ENCODE data around the gene MPIG6B.

MPIG6B gene

DNA sequence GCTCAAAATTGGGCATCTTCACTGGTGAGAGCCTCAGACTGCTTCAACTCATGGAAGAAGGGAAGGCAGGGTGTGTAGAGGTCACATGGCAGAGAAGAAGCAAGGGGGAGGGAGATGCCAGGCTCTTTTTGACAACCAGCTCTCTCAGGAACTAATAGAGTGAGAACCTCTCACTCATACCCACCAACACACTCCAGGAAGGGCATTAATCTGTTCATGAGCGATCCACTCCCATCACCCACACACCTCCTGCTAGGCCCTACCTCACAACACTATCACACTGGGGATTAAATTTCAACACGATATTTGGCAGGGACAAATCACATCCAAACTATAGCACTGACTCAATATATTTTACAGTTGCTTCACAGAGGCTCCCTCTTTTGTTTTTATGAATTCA lies 18.6 kb downstream of the MPIG6B start:
- TF ChIP-seq, protein P1, sequence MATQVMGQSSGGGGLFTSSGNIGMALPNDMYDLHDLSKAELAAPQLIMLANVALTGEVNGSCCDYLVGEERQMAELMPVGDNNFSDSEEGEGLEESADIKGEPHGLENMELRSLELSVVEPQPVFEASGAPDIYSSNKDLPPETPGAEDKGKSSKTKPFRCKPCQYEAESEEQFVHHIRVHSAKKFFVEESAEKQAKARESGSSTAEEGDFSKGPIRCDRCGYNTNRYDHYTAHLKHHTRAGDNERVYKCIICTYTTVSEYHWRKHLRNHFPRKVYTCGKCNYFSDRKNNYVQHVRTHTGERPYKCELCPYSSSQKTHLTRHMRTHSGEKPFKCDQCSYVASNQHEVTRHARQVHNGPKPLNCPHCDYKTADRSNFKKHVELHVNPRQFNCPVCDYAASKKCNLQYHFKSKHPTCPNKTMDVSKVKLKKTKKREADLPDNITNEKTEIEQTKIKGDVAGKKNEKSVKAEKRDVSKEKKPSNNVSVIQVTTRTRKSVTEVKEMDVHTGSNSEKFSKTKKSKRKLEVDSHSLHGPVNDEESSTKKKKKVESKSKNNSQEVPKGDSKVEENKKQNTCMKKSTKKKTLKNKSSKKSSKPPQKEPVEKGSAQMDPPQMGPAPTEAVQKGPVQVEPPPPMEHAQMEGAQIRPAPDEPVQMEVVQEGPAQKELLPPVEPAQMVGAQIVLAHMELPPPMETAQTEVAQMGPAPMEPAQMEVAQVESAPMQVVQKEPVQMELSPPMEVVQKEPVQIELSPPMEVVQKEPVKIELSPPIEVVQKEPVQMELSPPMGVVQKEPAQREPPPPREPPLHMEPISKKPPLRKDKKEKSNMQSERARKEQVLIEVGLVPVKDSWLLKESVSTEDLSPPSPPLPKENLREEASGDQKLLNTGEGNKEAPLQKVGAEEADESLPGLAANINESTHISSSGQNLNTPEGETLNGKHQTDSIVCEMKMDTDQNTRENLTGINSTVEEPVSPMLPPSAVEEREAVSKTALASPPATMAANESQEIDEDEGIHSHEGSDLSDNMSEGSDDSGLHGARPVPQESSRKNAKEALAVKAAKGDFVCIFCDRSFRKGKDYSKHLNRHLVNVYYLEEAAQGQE (IDR thresholded peaks at IDR 0.05; ENCODE audit: low read depth): no peak
- TF ChIP-seq CEBPB (IDR thresholded peaks at IDR 0.05) (no peak), NFIC (IDR thresholded peaks at IDR 0.05) (no peak)
- TF ChIP-seq, protein P2, sequence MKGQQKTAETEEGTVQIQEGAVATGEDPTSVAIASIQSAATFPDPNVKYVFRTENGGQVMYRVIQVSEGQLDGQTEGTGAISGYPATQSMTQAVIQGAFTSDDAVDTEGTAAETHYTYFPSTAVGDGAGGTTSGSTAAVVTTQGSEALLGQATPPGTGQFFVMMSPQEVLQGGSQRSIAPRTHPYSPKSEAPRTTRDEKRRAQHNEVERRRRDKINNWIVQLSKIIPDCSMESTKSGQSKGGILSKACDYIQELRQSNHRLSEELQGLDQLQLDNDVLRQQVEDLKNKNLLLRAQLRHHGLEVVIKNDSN (IDR thresholded peaks at IDR 0.05): no peak

DNA sequence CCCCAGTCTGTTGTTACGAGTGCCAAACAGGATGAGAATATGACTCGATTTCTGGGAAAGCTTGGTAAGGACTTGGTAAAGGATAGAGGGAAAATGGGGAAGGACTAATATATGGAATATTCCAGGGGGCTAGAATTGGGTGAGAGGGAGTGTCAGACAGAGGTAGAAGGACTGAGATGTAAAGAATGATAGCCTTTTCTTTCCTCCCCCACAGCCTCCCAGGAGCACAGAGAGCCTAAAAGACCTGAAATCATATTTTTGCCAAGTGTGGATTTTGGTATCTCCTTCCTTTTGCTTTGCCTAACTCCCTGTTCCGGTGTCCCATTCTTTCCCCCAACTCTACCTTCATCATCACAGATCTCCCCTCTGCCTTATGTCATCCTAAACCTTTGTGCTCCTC lies 19.7 kb downstream of the MPIG6B start:
- TF ChIP-seq TAF1 (IDR thresholded peaks at IDR 0.05; ENCODE audit: low read depth) (no peak), CREB1 (IDR thresholded peaks at IDR 0.05; ENCODE audit: low read depth) (no peak), EGR1 (IDR thresholded peaks at IDR 0.05) (no peak)
- TF ChIP-seq, protein P1 (IDR thresholded peaks at IDR 0.05; ENCODE audit: low read depth): no peak

DNA sequence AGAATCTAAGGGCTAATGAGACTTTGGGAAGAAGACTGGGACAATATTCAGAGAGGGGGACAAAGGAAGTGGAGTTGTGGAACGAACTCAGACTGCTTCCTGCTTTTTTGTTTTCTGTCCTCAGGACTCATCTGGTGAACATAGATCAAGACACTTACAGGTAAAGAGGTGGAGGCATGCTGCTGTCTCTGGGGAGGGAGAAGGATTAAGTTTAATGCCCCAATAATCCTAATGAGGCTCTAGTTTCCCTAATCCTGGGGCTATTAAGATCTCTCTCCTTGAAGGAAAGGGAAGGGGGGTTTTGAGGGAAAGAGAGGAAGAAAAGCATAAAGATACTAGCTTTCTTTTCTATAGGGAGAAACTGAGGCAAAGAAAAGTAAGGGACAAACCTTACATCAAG lies 21.2 kb downstream of the MPIG6B start:
- TF ChIP-seq NFIC (IDR thresholded peaks at IDR 0.05) (no peak), CEBPB (IDR thresholded peaks at IDR 0.05) (no peak), TAF1 (IDR thresholded peaks at IDR 0.05; ENCODE audit: low read depth) (no peak), TCF12 (IDR thresholded peaks at IDR 0.05; ENCODE audit: low read depth) (no peak)

DNA sequence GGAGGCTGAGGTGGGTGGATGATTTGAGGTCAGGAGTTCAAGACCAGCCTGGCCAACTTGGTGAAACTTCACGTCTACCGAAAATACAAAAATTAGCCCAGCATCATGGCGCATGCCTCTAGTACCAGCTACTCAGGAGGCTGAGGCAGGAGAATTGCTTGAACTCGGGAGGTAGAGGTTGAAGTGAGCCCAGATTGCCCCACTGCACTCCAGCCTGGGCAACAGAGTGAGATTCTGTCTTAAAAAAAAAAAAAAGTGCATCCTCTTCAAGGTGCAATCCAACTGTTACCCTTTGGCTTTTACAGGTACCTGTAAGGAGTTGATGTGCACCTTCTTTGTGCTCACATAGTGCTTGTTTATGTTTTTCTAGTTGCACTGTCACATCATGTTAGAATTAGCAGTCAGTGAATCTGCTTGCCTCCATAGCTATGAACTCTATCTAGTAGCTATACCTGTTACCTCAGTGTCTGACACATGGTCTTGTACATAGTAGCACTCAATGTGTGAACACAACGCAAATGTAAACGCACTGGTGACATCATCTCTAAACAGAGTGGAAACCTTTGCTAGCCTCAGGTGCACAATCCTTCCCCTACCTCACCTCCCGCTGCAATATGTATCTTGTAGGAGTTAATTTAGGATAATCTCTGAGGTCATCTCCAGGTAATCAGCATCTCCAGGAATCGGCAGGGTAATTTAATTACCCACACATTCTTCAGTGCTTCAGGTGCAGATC lies 26.3 kb downstream of the MPIG6B start:
- no peak for TF ChIP-seq TCF12 (IDR thresholded peaks at IDR 0.05; ENCODE audit: low read depth)
- TF ChIP-seq CREB1 (IDR thresholded peaks at IDR 0.05; ENCODE audit: low read depth): no peak
- no peak for TF ChIP-seq CEBPB (IDR thresholded peaks at IDR 0.05)
- TF ChIP-seq, protein P1 (IDR thresholded peaks at IDR 0.05; ENCODE audit: low read depth): no peak
- TF ChIP-seq RAD21 (IDR thresholded peaks at IDR 0.05; ENCODE audit: low read depth): no peak
- no peak for TF ChIP-seq TEAD4 (IDR thresholded peaks at IDR 0.05)
- no peak for TF ChIP-seq FOXM1 (IDR thresholded peaks at IDR 0.05; ENCODE audit: borderline replicate concordance, low read depth)
- no peak for TF ChIP-seq EP300 (IDR thresholded peaks at IDR 0.05; ENCODE audit: borderline replicate concordance)
- TF ChIP-seq EGR1 (IDR thresholded peaks at IDR 0.05): no peak
- no peak for TF ChIP-seq TAF1 (IDR thresholded peaks at IDR 0.05; ENCODE audit: low read depth)
- no peak for TF ChIP-seq NFIC (IDR thresholded peaks at IDR 0.05)
- TF ChIP-seq YY1 (IDR thresholded peaks at IDR 0.05; ENCODE audit: low read depth): no peak
- TF ChIP-seq, protein P3, sequence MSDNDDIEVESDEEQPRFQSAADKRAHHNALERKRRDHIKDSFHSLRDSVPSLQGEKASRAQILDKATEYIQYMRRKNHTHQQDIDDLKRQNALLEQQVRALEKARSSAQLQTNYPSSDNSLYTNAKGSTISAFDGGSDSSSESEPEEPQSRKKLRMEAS (IDR thresholded peaks at IDR 0.05): no peak

DNA sequence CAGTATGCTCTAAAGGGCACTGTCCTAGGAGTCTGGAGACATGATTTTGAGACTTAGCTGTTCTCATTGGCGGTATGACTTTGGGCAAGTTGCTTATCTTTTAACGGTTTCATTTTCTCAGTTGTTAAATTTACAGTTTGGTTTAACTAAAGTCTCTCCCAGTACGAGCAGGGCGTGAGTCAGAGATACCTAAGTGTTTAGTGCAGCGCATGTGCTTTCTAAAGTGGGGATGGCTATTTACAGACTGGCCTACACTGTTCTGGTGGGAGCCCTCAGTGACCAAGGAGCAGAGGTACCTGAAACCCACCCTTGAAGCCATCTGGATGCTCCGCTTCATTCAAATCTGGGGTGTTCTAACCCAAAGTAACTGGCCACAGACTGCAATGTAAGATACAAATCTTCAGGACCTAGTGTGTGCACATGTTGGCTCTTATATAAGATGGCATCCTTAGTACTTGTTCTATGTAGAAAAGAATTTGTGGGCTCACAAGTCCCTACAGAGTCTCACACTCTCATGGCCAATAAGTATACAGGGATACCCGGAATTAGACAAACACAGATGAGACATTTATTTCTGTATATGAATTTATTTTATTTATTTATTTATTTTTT lies 27.3 kb downstream of the MPIG6B start:
- TF ChIP-seq RAD21 (IDR thresholded peaks at IDR 0.05; ENCODE audit: low read depth) (no peak), ZBTB7A (IDR thresholded peaks at IDR 0.05; ENCODE audit: low read depth) (no peak), EGR1 (IDR thresholded peaks at IDR 0.05) (no peak), NFIC (IDR thresholded peaks at IDR 0.05) (no peak)
- TF ChIP-seq, protein P1 (IDR thresholded peaks at IDR 0.05; ENCODE audit: low read depth): no peak
- TF ChIP-seq, protein P3 (IDR thresholded peaks at IDR 0.05): no peak
